ENCODE data around the gene TYK2. TPM values are rescaled to one million over a fixed set of nuclear protein-coding genes. Genes with fewer than 3 reads are reported as not detected.
"Not testable (repeated sequence)": the region's sequence is repeated elsewhere in the genome, so short reads cannot be mapped to it uniquely, and the experiment has no call there.

Gene TYK2
- total RNA-seq, 6 experiments from 2014 or later = 63.9 to 106 (median 72.9) TPM

DNA sequence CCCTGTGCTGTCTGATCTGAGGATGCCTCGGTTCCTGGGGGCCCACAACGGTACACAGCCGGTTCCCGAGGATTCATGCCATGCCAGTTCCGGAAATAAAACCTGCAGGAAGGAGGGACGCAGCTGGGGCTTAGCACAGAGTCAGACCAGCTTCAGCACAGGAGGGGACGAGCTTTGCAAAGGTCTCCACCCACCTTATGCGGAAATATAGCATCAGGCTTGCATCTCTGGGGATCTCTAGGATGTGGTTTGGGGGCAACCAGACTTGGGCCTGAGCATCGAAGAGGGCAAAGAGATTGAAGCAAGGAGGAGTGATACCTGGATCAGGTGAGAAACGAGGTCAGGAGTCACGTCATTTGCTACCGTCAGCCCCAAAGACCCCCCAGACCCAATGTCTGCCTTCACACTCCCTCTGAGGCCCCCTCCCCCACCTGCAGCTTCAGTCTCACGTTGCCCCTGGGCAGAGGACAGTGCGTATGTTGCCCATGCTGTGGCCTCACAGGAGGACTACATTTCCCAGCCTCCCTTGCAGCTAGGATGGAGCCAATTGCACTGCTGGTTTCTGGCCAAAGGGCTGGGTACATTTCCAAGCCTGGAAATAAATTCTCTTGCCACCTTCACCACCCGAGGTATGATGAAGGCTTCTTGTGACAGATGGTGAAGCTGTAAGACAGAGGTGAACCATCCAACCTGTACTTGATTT lies 12.1 kb downstream of the TYK2 start:
- intact Hi-C loops (cut with DNase I) = no loop called here
- Histone ChIP-seq H3K36me3 (peaks cover 0 to 30% (median 12%) of the 10 kb centered on the region in 4 donors), H3K9me3 (no peaks in the 10 kb centered on the region), H3K27me3 (no peaks in the 10 kb centered on the region), H3K4me3 (no peak overlapping the region), H3K4me1 (no peaks in the 10 kb centered on the region), H3K27ac (no peak overlapping the region)
- TF ChIP-seq POLR2A (IDR thresholded peaks at IDR 0.05) (no peak), CTCF (IDR thresholded peaks at IDR 0.05) (no peak)
- ATAC-seq (peak in 1 of 4 donors; percentile 35), DNase-seq (no peak)
- 82% methylated on average over 3 of the region's 15 CpGs for WGBS (ENCODE audit: insufficient coverage, low coverage, low lambda C conversion rate, missing lambda C conversion rate)

DNA sequence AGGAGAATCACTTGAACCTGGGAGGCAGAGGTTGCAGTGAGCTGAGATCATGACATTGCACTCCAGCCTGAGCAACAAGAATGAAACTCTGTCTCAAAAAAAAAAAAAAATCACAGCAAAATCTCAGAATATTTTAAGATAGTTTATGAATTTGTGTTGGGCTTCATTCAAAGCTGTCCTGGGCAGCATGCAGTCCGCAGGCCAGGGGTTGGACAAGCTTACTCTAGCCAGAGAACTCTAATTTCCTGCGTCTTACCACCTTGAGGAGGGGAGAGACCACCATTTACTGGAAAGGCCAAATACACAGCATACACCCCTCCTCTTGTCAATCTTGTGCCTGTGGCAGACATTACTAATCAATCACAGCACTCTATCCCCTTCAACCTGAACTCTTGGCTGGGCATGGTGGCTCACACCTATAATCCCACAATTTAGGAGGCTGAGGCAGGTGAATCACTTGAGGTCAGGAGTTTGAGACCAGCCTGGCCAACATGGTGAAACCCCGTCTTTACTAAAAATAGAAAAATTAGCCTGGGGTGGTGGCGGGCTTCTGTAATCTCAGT lies 13.3 kb downstream of the TYK2 start:
- ATAC-seq; H3K27me3 ChIP-seq; intact Hi-C loops (cut with DNase I); H3K9me3 ChIP-seq; H3K4me3 ChIP-seq; DNase-seq; H3K4me1 ChIP-seq; H3K27ac ChIP-seq: not testable (repeated sequence)
- H3K36me3 ChIP-seq = peaks cover 0 to 36% (median 12%) of the 10 kb centered on the region in 4 donors
- 93% methylated on average over 2 of the region's 4 CpGs for WGBS (ENCODE audit: insufficient coverage, low coverage, low lambda C conversion rate, missing lambda C conversion rate)

GRCh38 chr19:10365518-10365917 lies 14.9 kb downstream of the TYK2 start:
- TF ChIP-seq POLR2A (IDR thresholded peaks at IDR 0.05) = no peak
- no peak for TF ChIP-seq CTCF (IDR thresholded peaks at IDR 0.05)
- no peaks in the 10 kb centered on the region for H3K27me3 ChIP-seq
- H3K4me1 ChIP-seq = no peaks in the 10 kb centered on the region
- intact Hi-C loops (cut with DNase I) = no loop called here
- ATAC-seq (no peak), DNase-seq (no peak)
- WGBS (ENCODE audit: insufficient coverage, low coverage, low lambda C conversion rate, missing lambda C conversion rate) = no CpG with 5 or more reads among the region's 23 CpGs
- H3K36me3 ChIP-seq = peaks cover 0 to 42% (median 12%) of the 10 kb centered on the region in 4 donors
- H3K4me3 ChIP-seq = no peak overlapping the region
- H3K27ac ChIP-seq = no peak overlapping the region
- H3K9me3 ChIP-seq = no peaks in the 10 kb centered on the region

- intact Hi-C loops (cut with DNase I) = no loop called here
- Histone ChIP-seq H3K27me3 (no peaks in the 10 kb centered on the region), H3K36me3 (peaks cover 0 to 42% (median 12%) of the 10 kb centered on the region in 4 donors), H3K4me3 (no peak overlapping the region), H3K27ac (no peak overlapping the region), H3K9me3 (no peaks in the 10 kb centered on the region), H3K4me1 (no peaks in the 10 kb centered on the region)
- peak in 1 of 3 donors; percentile 41 for DNase-seq
- TF ChIP-seq CTCF (IDR thresholded peaks at IDR 0.05) = no peak
- TF ChIP-seq POLR2A (IDR thresholded peaks at IDR 0.05) = no peak
- peak; percentile 54 to 79 (median 68) for ATAC-seq
- WGBS (ENCODE audit: insufficient coverage, low coverage, low lambda C conversion rate, missing lambda C conversion rate) = no CpG with 5 or more reads among the region's 19 CpGs
These were observed 15.7 kb downstream of the TYK2 start for GRCh38 chr19:10364644-10365043.

DNA sequence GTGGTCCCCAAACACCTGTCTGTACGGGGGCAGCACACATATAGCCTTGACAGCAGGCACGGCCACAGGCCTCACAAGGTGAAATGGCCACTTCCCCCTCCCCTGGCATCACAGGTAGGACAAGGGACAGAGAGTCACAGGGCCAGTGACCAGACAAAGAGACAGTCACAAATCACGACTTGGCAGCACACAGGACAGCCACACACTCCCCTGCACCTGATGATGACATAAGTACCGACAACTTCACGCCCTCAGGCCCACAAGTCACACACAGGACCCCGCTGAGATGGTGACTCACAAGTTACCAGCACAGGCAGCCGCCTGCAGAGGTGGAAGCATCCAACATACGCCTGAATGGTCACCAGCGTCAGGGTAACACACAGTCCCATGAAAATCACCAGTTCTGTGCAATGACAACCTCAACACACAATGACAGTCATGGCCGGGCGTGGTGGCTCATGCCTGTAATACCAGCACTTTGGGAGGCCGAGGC lies 16.5 kb downstream of the TYK2 start:
- WGBS (ENCODE audit: insufficient coverage, low coverage, low lambda C conversion rate, missing lambda C conversion rate) = 96% methylated on average over 3 of the region's 12 CpGs
- no peak overlapping the region for H3K4me3 ChIP-seq
- TF ChIP-seq POLR2A (IDR thresholded peaks at IDR 0.05) = no peak
- no peak for TF ChIP-seq CTCF (IDR thresholded peaks at IDR 0.05)
- H3K36me3 ChIP-seq = peaks cover 0 to 48% (median 12%) of the 10 kb centered on the region in 4 donors
- DNase-seq = no peak
- no peaks in the 10 kb centered on the region for H3K27me3 ChIP-seq
- H3K4me1 ChIP-seq = no peaks in the 10 kb centered on the region
- no peak for ATAC-seq
- no peak overlapping the region for H3K27ac ChIP-seq
- H3K9me3 ChIP-seq = no peaks in the 10 kb centered on the region
- intact Hi-C loops (cut with DNase I) = no loop called here
